Loucy (cell line): ENCODE data around the gene EFNA3.

Experiments
- EZH2phosphoT487 ChIP-seq: fragments of 200-600 bp; IDR thresholded peaks from 2 replicates; pipeline ENCODE4 v1.6.1; 2018; ENCODE audit warnings: antibody characterized with exemption, mild to moderate bottlenecking, moderate library complexity, borderline replicate concordance
- TF ChIP-seq, protein P1 (sequence below): fragments of 200-600 bp; sonication (generic); conservative IDR thresholded peaks from 2 replicates; pipeline ENCODE4 v1.5.1; 2014; ENCODE audit warnings: mild to moderate bottlenecking, antibody characterized with exemption, low read length

DNA sequence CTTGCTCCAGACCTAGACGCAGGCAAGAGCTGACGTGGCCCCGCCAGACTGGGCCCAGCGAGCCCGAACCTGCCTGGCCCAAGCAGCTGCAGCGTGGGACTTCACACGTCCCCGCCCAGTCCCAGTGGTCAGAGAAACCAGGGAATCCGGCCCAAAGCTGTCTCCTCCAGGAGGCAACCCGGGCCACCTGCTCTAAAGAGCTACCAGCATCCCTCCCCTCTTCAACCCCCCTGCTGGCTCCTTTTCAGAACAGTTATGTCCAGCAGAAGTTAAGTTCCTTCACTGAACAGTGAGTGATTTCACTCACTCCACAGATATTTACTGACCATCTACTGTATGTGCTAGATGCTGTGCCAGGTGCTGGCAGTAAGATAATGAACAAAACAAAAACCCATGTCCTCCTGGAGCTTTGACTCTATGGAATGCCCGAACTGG is 46.9 kb downstream of the EFNA3 start:
- TF ChIP-seq, protein P1, sequence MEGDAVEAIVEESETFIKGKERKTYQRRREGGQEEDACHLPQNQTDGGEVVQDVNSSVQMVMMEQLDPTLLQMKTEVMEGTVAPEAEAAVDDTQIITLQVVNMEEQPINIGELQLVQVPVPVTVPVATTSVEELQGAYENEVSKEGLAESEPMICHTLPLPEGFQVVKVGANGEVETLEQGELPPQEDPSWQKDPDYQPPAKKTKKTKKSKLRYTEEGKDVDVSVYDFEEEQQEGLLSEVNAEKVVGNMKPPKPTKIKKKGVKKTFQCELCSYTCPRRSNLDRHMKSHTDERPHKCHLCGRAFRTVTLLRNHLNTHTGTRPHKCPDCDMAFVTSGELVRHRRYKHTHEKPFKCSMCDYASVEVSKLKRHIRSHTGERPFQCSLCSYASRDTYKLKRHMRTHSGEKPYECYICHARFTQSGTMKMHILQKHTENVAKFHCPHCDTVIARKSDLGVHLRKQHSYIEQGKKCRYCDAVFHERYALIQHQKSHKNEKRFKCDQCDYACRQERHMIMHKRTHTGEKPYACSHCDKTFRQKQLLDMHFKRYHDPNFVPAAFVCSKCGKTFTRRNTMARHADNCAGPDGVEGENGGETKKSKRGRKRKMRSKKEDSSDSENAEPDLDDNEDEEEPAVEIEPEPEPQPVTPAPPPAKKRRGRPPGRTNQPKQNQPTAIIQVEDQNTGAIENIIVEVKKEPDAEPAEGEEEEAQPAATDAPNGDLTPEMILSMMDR, result no peak
- TF ChIP-seq EZH2phosphoT487, result no peak
